Glutamatergic neuron (in vitro differentiated cells): ENCODE measurements around the gene NR6A1. TPM values are rescaled to one million over a fixed set of nuclear protein-coding genes. Genes with fewer than 3 reads are reported as not detected.

Source experiments
- DNase-seq: peaks from one replicate; pipeline ENCODE4 v3.0.0; 2022
- H3K27ac Mint-ChIP-seq: one replicate; pipeline ENCODE4 v1.8.0; 2020; ENCODE audit warnings: mild to moderate bottlenecking, mixed read lengths, inconsistent platforms; ENCODE audit not compliant: unreplicated experiment
- H3K27me3 Mint-ChIP-seq: one replicate; pipeline ENCODE4 v1.8.0; 2020; ENCODE audit warnings: mild to moderate bottlenecking, moderate library complexity, mixed read lengths, inconsistent platforms; ENCODE audit not compliant: unreplicated experiment
- H3K36me3 Mint-ChIP-seq: one replicate; pipeline ENCODE4 v1.8.0; 2020; ENCODE audit warnings: mild to moderate bottlenecking, mixed read lengths, inconsistent platforms; ENCODE audit not compliant: unreplicated experiment
- H3K4me1 Mint-ChIP-seq: one replicate; pipeline ENCODE4 v1.8.0; 2020; ENCODE audit warnings: mild to moderate bottlenecking, low read depth, mixed read lengths, inconsistent platforms; ENCODE audit not compliant: unreplicated experiment
- H3K4me3 Mint-ChIP-seq: one replicate; pipeline ENCODE4 v1.8.0; 2020; ENCODE audit warnings: mild to moderate bottlenecking, mixed read lengths, inconsistent platforms; ENCODE audit not compliant: unreplicated experiment
- H3K9me3 Mint-ChIP-seq: one replicate; pipeline ENCODE4 v1.8.0; 2020; ENCODE audit warnings: mild to moderate bottlenecking, moderate library complexity, mixed read lengths, inconsistent platforms; ENCODE audit not compliant: unreplicated experiment
- total RNA-seq: library from RNA; stranded (reverse); fragmentation: NEBNext Ultra II Directional; extraction: Animal tissue kit (Norgen Biotek cat#: 25700); gene quantifications from one replicate; pipeline ENCODE4 v1.2.1, GENCODE V29; 2021; ENCODE audit not compliant: unreplicated experiment
- TF ChIP-seq, protein P1 (sequence below): fragments of 200-600 bp; sonication (generic); IDR thresholded peaks from one replicate; pipeline ENCODE4 v1.5.0; 2021; ENCODE audit not compliant: partially characterized antibody, unreplicated experiment

Gene NR6A1
- total RNA-seq, 1 donor from 2014 or later = 51.0 TPM

DNA sequence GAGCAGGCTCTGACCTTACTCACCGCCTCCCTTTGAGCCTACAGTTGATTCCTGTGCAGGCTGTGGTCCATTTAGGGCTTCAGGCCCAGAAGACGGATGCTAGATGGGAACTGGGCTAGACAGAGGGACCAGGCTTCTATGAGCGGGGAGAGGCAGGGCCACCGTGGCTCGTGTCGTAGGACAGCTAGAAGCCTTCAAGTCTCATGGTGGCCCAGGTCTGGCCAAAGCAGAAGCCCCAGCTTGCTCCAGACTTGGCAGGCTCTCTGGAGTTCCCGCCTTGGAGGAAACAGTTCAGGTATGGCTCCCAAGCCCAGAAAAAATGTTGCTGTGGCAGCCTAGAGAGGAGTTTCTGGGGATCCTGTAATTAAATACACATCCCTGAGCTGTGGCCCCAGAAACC lies 253.0 kb downstream of the NR6A1 start:
- no peak for DNase-seq
- H3K36me3 Mint-ChIP-seq = peaks cover 4% of the 10 kb centered on the region
- no peak overlapping the region for H3K27ac Mint-ChIP-seq
- H3K27me3 Mint-ChIP-seq = peaks cover 1% of the 10 kb centered on the region
- peaks cover 3% of the 10 kb centered on the region for H3K4me1 Mint-ChIP-seq
- no peaks in the 10 kb centered on the region for H3K9me3 Mint-ChIP-seq
- no peak overlapping the region for H3K4me3 Mint-ChIP-seq
- TF ChIP-seq, protein P1, sequence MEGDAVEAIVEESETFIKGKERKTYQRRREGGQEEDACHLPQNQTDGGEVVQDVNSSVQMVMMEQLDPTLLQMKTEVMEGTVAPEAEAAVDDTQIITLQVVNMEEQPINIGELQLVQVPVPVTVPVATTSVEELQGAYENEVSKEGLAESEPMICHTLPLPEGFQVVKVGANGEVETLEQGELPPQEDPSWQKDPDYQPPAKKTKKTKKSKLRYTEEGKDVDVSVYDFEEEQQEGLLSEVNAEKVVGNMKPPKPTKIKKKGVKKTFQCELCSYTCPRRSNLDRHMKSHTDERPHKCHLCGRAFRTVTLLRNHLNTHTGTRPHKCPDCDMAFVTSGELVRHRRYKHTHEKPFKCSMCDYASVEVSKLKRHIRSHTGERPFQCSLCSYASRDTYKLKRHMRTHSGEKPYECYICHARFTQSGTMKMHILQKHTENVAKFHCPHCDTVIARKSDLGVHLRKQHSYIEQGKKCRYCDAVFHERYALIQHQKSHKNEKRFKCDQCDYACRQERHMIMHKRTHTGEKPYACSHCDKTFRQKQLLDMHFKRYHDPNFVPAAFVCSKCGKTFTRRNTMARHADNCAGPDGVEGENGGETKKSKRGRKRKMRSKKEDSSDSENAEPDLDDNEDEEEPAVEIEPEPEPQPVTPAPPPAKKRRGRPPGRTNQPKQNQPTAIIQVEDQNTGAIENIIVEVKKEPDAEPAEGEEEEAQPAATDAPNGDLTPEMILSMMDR = no peak

DNA sequence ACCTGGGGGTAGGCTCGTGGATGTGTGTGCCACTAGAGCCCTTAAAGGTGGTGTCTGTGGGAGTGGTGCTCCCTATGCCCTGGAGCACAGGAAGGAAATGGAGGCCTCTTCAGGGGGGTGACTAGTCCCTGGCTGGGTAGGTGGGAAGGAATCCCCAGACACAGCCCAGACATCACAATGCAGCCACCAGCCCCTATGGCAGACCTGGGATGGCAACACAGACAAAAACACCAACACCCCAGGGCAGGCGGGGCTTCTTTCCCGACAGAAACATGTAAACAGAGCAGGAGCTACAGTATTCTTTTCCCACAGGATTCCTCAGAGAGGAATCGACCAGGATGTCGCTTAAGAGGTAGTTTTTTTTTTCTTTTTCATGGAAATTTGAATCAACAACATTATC lies 253.5 kb downstream of the NR6A1 start:
- Mint-ChIP-seq H3K36me3 (peaks cover 4% of the 10 kb centered on the region), H3K27me3 (peaks cover 1% of the 10 kb centered on the region), H3K4me3 (no peak overlapping the region), H3K4me1 (peaks cover 5% of the 10 kb centered on the region), H3K9me3 (no peaks in the 10 kb centered on the region), H3K27ac (no peak overlapping the region)
- DNase-seq = no peak
- TF ChIP-seq, protein P1 = no peak

DNA sequence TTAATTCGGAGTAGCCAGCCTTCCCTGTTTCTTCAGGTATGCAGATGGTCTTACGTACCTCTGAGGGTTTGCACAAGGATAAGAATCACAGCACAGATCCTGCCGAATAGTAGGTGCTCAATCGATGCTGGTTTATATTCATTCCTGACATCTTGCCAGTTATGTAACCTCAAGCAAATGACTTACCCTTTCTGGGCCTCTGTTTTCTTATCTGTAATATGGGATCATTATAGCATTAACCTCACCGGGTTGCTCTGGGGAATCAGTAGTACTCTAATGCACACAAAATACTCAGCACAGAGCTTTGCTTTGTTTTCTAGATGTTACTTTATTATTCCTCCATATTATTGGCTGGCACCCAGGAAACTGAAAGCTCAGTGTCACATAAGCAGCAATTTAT lies 256.2 kb downstream of the NR6A1 start:
- H3K27ac Mint-ChIP-seq = no peak overlapping the region
- H3K27me3 Mint-ChIP-seq = peaks cover 4% of the 10 kb centered on the region
- no peak overlapping the region for H3K4me3 Mint-ChIP-seq
- TF ChIP-seq, protein P1 = no peak
- peaks cover 4% of the 10 kb centered on the region for H3K36me3 Mint-ChIP-seq
- peaks cover 5% of the 10 kb centered on the region for H3K4me1 Mint-ChIP-seq
- H3K9me3 Mint-ChIP-seq = no peaks in the 10 kb centered on the region
- DNase-seq = no peak

GRCh38 chr9:124514125-124514524 lies 257.0 kb downstream of the NR6A1 start:
- no peak overlapping the region for H3K27ac Mint-ChIP-seq
- peaks cover 4% of the 10 kb centered on the region for H3K27me3 Mint-ChIP-seq
- peaks cover 5% of the 10 kb centered on the region for H3K4me1 Mint-ChIP-seq
- peaks cover 4% of the 10 kb centered on the region for H3K36me3 Mint-ChIP-seq
- no peak for DNase-seq
- no peaks in the 10 kb centered on the region for H3K9me3 Mint-ChIP-seq
- TF ChIP-seq, protein P1 = no peak
- no peak overlapping the region for H3K4me3 Mint-ChIP-seq

GRCh38 chr9:124513376-124513994 lies 257.6 kb downstream of the NR6A1 start:
- peak overlapping the region; percentile 60 for H3K27ac Mint-ChIP-seq
- DNase-seq = no peak
- TF ChIP-seq, protein P1 = no peak
- peaks cover 4% of the 10 kb centered on the region for H3K27me3 Mint-ChIP-seq
- H3K4me1 Mint-ChIP-seq = peaks cover 5% of the 10 kb centered on the region
- no peak overlapping the region for H3K4me3 Mint-ChIP-seq
- peaks cover 4% of the 10 kb centered on the region for H3K36me3 Mint-ChIP-seq
- H3K9me3 Mint-ChIP-seq = peaks cover 1% of the 10 kb centered on the region
